DND-41 (cell line): Measurements from ENCODE around the gene SPINDOC.

Experiments used
- CTCF ChIP-seq: IDR thresholded peaks from 2 replicates; pipeline ENCODE4 v1.5.1; 2012; ENCODE audit warnings: borderline replicate concordance, low read length, moderate library complexity, mild to moderate bottlenecking; ENCODE audit not compliant: poor library complexity, severe bottlenecking; ENCODE audit errors: extremely low read depth
- EZH2 ChIP-seq: IDR thresholded peaks from 3 replicates; pipeline ENCODE4 v1.6.1; 2012; ENCODE audit warnings: borderline replicate concordance, low read depth, mild to moderate bottlenecking, moderate library complexity, low read length, inconsistent platforms; ENCODE audit not compliant: severe bottlenecking

DNA sequence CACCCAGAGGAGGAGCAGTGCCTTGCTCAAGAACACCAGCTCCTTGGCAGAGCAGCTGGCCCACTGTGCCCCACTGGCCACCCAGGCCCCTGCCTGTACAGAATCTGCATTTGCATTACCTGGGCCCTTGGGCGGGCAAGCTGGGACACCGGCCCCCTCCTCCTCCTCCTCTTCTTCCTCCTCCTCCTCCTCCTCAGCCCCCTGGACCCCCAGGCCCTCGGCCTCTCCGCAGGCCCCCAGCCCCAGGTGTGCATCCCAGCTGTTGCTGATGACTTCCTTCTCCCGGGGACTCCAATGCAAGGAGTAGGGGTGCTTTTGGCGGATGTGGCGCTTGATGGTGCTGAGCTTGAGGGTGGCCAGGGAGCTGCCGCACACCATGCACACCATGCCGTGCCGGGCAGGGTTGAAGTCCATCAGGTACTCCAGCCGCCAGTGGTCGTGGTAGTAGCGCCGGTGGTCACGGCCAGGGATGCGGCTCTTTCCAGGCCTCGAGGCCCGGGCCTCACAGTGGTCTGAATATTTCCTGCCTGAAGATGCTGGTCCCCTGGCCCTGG, 47.5 kb upstream of the SPINDOC start:
- no peak for TF ChIP-seq CTCF
- no peak for TF ChIP-seq EZH2
